Fibroblast of pulmonary artery (primary cell): Measurements from ENCODE around the gene TBRG1.

Source experiments
- DNase-seq: peaks from one replicate; pipeline ENCODE4 v3.0.0-alpha.2; 2010; ENCODE audit warnings: low read depth
- H3K4me3 ChIP-seq: replicated peaks from 2 replicates; pipeline ENCODE4 v1.5.1; 2011; ENCODE audit warnings: low read depth, mild to moderate bottlenecking, control low read depth, low read length, moderate library complexity
- TF ChIP-seq, protein P1 (sequence below): IDR thresholded peaks from 2 replicates; pipeline ENCODE4 v1.5.1; 2011; ENCODE audit warnings: mild to moderate bottlenecking, control low read depth, low read length, inconsistent platforms; ENCODE audit errors: missing control alignments

TBRG1 gene

DNA sequence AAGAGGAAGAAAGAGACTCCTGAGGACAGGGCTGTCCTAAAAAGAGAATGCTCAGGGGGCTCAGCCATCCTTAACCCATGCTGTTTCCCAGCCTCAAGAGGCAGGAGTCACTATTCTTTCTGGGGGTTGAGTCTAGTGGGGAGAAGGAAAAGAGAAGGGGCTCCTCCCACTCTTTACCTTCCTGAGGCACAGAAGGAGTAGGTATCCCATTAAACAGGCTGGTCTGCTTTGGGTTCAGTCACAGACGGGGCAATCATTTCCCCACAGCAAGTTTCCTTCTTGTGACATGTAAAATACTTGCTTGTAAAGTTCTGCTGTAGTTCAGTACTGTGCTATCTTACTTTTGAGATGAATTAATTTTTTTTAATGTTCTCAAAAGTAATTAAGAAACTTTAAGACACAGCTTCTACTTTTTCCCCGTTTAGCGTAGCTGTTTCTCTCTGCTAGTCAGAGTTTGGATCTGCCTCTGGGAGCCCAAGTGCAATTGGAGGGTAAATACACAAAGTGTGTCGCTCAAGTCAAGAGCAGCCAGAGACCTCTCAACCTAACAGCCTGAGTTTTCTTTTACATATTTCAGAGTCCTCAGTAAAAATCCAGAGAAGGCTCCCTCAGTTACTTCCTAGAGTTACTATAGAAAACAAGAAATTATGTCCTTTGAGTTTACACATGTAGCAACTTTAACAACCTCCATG is 37.8 kb upstream of the TBRG1 start:
- H3K4me3 ChIP-seq: no peak overlapping the region
- TF ChIP-seq, protein P1, sequence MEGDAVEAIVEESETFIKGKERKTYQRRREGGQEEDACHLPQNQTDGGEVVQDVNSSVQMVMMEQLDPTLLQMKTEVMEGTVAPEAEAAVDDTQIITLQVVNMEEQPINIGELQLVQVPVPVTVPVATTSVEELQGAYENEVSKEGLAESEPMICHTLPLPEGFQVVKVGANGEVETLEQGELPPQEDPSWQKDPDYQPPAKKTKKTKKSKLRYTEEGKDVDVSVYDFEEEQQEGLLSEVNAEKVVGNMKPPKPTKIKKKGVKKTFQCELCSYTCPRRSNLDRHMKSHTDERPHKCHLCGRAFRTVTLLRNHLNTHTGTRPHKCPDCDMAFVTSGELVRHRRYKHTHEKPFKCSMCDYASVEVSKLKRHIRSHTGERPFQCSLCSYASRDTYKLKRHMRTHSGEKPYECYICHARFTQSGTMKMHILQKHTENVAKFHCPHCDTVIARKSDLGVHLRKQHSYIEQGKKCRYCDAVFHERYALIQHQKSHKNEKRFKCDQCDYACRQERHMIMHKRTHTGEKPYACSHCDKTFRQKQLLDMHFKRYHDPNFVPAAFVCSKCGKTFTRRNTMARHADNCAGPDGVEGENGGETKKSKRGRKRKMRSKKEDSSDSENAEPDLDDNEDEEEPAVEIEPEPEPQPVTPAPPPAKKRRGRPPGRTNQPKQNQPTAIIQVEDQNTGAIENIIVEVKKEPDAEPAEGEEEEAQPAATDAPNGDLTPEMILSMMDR: no peak
- no peak for DNase-seq

DNA sequence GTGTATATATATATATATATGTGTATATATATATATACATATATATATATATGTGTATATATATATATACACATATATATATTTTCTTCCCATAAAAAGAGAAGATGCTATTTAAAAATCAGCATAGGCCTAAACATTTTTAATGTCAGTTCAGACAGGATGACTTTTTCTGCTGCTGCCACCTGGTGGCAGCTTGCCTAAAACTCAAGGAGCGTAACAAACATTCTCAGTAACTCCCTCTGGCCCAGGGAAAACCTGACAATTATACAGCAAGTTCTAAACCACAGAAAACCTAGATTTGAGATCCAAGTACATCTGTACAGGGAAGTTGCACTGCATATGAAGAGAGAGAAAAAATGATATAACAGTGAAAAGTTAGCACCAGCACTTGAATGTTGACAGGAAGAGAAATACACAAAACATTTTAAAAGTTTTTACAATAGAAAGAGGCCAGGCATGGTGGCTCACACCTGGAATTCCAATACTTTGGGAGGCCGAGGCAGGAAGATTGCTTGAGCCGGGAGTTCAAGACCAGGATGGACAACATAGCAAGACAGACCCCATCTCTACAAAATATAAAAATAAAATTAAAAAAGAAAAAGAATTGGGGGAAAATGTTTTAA is 36.3 kb upstream of the TBRG1 start:
- DNase-seq: peak; percentile 80
- TF ChIP-seq, protein P1: peak; percentile 75
- no peak overlapping the region for H3K4me3 ChIP-seq

DNA sequence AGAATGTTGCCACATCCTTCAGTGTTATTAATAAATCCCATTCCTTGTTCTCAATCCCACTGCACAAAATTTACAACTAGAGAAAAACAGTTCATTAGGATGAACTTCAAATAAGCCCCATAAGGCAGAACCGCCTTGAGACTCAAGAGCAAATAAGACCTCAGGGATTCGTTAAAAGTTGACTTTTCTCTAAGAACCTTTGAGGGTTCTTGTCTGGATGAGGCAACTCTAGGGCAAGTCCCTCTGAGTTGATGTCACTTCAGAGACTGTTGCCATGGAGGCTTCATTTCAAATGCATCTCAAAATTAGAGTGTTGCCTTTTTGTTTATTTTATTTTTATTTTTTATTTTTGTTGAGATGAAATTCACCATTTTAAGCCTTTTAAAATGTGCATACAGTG is 31.2 kb upstream of the TBRG1 start:
- TF ChIP-seq, protein P1: no peak
- H3K4me3 ChIP-seq: no peak overlapping the region
- DNase-seq: no peak

DNA sequence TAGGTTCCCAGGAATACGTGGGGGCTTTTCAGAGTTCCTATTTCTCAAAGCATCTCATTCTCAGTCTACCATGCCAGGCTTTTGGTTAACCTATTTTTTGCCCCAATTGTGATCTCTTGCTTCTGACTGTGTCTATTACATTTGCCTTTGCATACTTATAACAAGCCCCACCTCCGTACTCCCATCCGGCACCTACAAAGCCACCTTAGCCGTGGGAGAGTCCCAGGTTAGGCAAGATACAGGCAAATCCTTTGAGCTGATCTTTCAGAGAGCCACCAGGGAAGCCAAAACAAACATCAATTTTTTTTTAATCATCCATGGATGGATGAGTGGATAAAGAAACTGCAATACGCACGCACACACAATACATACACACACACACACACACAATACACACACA is 30.0 kb upstream of the TBRG1 start:
- TF ChIP-seq, protein P1: no peak
- no peak overlapping the region for H3K4me3 ChIP-seq
- no peak for DNase-seq

DNA sequence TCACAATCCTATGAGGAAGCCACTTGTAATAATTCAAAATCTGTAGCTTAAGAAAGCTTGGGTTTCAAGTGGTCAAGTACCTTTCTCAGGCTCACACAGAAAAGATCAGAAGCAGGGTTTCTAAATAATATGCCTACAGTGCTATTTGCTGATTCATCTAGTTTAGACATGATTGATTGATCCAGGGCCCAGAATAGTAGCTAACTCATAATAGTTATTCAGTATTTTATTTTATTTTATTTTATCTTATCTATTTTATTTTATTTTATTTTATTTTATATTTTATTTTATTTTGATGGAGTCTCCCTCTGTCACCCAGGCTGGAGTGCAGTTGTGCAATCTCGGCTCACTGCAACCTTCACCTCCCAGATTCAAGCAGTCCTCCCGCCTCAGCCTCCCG is 27.4 kb upstream of the TBRG1 start:
- TF ChIP-seq, protein P1: no peak
- H3K4me3 ChIP-seq: no peak overlapping the region
- DNase-seq: no peak

DNA sequence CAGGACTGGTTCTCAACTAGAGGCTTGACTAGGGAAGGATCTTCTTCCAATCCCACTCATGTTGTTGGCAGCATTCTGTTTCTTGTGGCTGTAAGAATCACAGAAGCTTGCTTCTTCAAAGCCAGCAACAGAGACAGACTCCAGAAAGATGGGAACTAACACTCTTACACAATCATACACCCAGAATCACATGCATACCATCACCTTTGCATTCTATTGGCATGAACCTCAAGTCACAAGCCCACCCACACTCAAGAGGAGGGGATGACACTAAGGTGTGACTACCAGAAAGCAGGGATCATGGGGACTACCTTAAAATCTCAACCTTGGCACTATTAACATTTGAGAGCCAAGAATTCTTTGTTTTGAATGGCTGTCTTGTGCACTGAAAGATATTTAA is 25.0 kb upstream of the TBRG1 start:
- TF ChIP-seq, protein P1: no peak
- no peak overlapping the region for H3K4me3 ChIP-seq
- DNase-seq: no peak
